ENCODE measurements around the gene MYBPC1. TPM values are rescaled to one million over a fixed set of nuclear protein-coding genes. Genes with fewer than 3 reads are reported as not detected.

Gene MYBPC1
- total RNA-seq, 6 donors from 2014 or later, result 6.3 TPM; not detected in 5

GRCh38 chr12:101706403-101706802 lies 111.6 kb downstream of the MYBPC1 start:
- WGBS, 2 donors, result 96 to 100% methylated on average over 1 of the region's 1 CpG
- Histone ChIP-seq H3K9me3 (no peaks in the 10 kb centered on the region), H3K27me3 (no peaks in the 10 kb centered on the region), H3K4me3 (no peak overlapping the region), H3K4me1 (peaks cover 16 to 42% (median 20%) of the 10 kb centered on the region in 4 donors), H3K27ac (peak overlapping the region in 1 of 4 donors; percentile 6), H3K36me3 (no peaks in the 10 kb centered on the region)
- no peak for DNase-seq
- TF ChIP-seq POLR2A (IDR thresholded peaks at IDR 0.05) (no peak), EP300 (IDR thresholded peaks at IDR 0.05) (no peak), CTCF (IDR thresholded peaks at IDR 0.05) (no peak), POLR2AphosphoS5 (IDR thresholded peaks at IDR 0.05) (no peak)
- no peak for ATAC-seq (ENCODE audit: low FRiP score in 2 of 2)

GRCh38 chr12:101707131-101707782 lies 112.5 kb downstream of the MYBPC1 start:
- ATAC-seq (ENCODE audit: low FRiP score in 2 of 2), result peak; percentile 29 to 79
- H3K27me3 ChIP-seq, result no peaks in the 10 kb centered on the region
- no peak for TF ChIP-seq POLR2A (IDR thresholded peaks at IDR 0.05)
- TF ChIP-seq EP300 (IDR thresholded peaks at IDR 0.05), result peak in 1 of 4 donors; percentile 3
- H3K4me3 ChIP-seq, result no peak overlapping the region
- H3K36me3 ChIP-seq, result no peaks in the 10 kb centered on the region
- no peaks in the 10 kb centered on the region for H3K9me3 ChIP-seq
- H3K4me1 ChIP-seq, result peaks cover 12 to 34% (median 16%) of the 10 kb centered on the region in 4 donors
- no peak for DNase-seq
- H3K27ac ChIP-seq, result peak overlapping the region in 1 of 4 donors; percentile 35

GRCh38 chr12:101710288-101710687 lies 115.5 kb downstream of the MYBPC1 start:
- DNase-seq (no peak), ATAC-seq (ENCODE audit: low FRiP score in 2 of 2) (no peak)
- no peaks in the 10 kb centered on the region for H3K9me3 ChIP-seq
- no peaks in the 10 kb centered on the region for H3K27me3 ChIP-seq
- peaks cover 4 to 25% (median 14%) of the 10 kb centered on the region in 4 donors for H3K4me1 ChIP-seq
- 77 to 81% methylated on average over 4 of the region's 4 CpGs for WGBS, 2 donors
- H3K36me3 ChIP-seq, result no peaks in the 10 kb centered on the region
- no peak overlapping the region for H3K4me3 ChIP-seq
- H3K27ac ChIP-seq, result no peak overlapping the region
- no peak for TF ChIP-seq EP300 (IDR thresholded peaks at IDR 0.05)
- TF ChIP-seq CTCF (IDR thresholded peaks at IDR 0.05), result no peak
- no peak for TF ChIP-seq POLR2AphosphoS5 (IDR thresholded peaks at IDR 0.05)
- TF ChIP-seq POLR2A (IDR thresholded peaks at IDR 0.05), result no peak

- peak in 1 of 2 donors; percentile 48 for DNase-seq
These were observed 118.4 kb downstream of the MYBPC1 start for GRCh38 chr12:101713059-101713682.

More at GRCh38 chr12:101713059-101713682, 118.4 kb downstream of the MYBPC1 start:
- H3K9me3 ChIP-seq, result no peaks in the 10 kb centered on the region
- no peak overlapping the region for H3K4me3 ChIP-seq
- H3K36me3 ChIP-seq, result no peaks in the 10 kb centered on the region
- H3K4me1 ChIP-seq, result peaks cover 4 to 10% (median 5%) of the 10 kb centered on the region in 4 donors
- WGBS, 2 donors, result 71 to 78% methylated on average over 5 of the region's 5 CpGs
- peak overlapping the region in 3 of 4 donors; percentile 2 to 62 (median 45) for H3K27ac ChIP-seq
- TF ChIP-seq POLR2AphosphoS5 (IDR thresholded peaks at IDR 0.05) (no peak), EP300 (IDR thresholded peaks at IDR 0.05) (no peak), POLR2A (IDR thresholded peaks at IDR 0.05) (no peak), CTCF (IDR thresholded peaks at IDR 0.05) (no peak)
- peak; percentile 43 to 66 for ATAC-seq (ENCODE audit: low FRiP score in 2 of 2)
- no peaks in the 10 kb centered on the region for H3K27me3 ChIP-seq

All from upper lobe of left lung (tissue), 6 donors.